ENCODE data around the gene ARSB.
A peak's percentile ranks its signal among the peaks of the same experiment; 100 is the strongest.
"Not testable (repeated sequence)": the region's sequence is repeated elsewhere in the genome, so short reads cannot be mapped to it uniquely, and the experiment has no call there.

ARSB gene

GRCh38 chr5:78751872-78752271 is 233.2 kb downstream of the ARSB start:
- DNase-seq (ENCODE audit: low read depth): peak; percentile 59

DNA sequence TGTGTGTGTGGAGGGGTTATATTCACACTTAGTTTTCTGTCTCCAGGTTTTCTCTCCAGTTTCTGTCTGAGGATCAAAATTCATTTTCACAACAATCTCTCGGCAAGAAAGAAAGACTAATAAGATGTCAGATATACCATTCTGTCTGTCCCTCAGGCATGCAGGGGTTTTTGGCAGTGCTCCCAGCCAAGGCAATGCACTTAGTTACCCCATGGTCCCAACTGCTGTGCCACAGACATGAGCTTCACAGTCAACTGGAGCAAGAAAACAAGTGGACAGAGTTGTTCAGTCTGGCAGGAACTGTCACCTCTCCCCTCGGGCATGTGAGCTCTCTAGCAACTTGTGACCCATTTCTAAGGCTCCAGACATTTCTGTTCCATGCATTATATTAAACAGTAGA is 234.8 kb downstream of the ARSB start:
- peak; percentile 31 for DNase-seq (ENCODE audit: low read depth)

GRCh38 chr5:78747705-78748359 is 237.3 kb downstream of the ARSB start:
- peak; percentile 92 for DNase-seq (ENCODE audit: low read depth)

DNA sequence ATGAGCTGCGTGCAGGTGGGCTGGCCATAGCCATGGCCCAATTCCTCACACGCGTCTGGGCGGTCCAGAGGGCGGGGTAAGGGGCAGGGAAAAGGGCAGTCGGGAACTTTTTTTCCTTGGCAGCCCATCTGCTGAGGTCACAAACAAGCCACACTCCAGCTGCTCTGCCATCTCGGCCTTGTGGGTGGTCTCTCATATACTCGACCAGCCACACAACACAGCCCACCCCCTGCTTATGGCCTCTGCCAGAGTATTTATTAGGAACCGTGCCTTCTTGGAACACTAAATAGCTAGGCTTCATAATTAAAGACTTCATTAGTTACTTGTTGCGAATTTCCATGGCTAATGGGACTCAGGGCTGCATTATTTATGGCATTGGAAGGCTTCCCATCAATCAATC is 238.1 kb downstream of the ARSB start:
- DNase-seq (ENCODE audit: low read depth): no peak

GRCh38 chr5:78746021-78746770 is 238.9 kb downstream of the ARSB start:
- peak; percentile 55 for DNase-seq (ENCODE audit: low read depth)

DNA sequence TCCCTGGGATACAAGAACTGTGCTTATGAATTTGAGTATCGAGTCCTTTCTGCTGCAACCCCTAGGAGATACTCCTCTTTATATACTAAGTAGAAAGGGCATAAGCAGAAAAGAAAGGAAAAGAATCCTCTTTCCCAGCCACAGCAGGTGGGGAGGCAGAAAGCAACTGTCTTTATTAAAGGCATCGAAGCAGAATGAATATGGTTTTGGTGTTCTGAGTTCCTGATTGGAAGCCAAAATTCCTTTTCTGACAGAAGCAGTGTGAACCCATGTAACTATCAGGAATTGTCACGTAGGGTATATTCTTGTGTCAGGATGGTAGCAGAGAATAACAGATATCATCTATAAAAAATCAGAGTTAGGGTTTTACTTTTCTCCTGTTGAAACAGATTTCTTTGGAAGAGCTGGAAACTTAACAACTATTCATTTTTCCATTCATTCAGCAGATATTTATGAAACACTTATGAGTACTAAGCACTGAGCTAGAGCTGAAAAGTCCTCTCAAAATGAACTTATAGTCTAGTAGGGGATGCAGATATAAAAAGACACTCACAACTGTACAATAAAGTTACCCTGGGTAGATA is 240.1 kb downstream of the ARSB start:
- no peak for DNase-seq (ENCODE audit: low read depth)

DNA sequence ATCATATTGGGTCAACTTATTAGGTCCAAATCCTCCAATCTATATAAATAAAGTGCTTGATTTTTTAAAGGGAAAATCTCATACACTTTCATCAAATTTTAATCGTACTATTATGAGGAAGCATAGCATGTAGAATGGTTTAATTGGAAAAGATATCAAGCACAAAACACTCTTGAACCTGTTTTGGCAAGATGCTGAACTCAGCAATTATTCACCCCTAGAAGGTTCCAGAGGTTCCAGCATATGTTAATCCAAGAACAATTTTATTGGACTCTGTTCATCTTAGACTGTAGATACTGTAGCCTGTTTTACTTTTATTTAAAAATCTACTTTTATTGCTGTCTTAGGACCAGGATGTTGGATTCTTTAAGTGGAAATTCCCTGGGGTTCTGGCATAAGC is 244.1 kb downstream of the ARSB start:
- no peak for DNase-seq (ENCODE audit: low read depth)

- DNase-seq (ENCODE audit: low read depth): no peak
Measured at GRCh38 chr5:78738693-78739300, 246.3 kb downstream of the ARSB start.

- DNase-seq (ENCODE audit: low read depth): no peak
Measured at GRCh38 chr5:78738104-78738503, 247.0 kb downstream of the ARSB start.

DNA sequence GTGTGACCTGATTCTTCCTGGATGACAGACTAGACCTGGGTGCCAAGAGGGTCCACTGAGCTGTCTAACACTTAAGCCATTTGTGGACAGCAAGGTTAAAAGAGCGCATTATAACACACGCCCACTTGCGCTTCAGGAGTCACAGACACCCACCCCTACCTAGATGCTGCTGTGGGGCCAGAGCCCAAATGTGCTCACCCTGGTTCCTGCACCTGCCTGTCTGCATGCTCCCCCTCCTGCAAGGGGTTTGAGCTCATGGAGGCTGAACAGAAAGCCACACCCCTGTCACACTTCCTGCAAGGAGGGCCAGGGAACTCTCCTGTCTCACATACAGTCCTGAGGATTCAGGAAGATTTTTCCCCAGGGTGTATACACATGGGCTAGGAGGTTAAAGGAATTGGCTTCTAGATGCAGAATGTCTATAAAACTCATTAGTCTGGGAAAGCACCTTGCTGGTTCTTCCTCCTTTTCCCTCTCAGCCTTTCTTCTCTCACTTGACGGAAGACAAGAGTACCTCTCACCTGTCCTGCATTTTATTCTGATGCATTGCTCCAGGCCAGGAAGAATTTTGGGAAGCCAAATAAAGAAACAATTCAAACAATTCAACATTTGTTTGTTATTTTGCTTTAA is 249.2 kb downstream of the ARSB start:
- no peak for DNase-seq (ENCODE audit: low read depth)

- no peak for DNase-seq (ENCODE audit: low read depth)
Measured at GRCh38 chr5:78734950-78735349, 250.2 kb downstream of the ARSB start.

DNA sequence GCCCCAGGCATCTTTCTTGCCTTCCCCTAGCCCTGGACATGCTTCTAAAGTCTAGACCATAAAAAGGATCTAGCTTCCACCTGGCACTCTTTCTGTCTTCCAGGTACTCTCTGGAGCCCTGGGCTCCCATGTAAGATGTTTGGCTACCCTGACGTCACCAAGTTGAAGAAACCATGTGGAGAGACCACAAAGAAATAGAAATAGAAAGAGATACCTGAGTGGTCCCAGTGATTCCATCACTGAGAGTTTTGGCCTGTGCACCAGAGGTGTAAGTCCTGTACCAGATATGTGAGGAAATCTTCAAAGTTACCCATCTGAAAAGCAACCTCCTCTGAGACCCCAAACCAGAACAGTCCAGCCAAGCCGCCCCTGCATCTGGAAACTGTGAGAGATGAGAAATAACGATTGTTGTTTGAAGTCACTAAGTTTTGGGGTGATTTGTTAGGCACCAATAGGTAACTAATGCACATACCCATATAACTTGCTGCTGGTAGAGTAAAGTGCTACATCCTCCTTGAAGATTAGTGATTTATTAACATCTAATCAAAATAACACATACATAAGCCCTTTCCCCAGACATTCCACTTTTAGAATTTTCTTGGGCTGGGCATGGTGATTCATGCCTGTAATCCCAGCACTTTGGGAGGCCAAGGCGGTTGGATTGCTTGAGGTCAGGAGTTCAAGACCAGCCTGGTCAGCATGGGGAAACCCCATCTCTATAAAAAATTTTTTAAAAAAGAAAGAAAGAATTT is 250.8 kb downstream of the ARSB start:
- peak; percentile 20 for DNase-seq (ENCODE audit: low read depth)

DNA sequence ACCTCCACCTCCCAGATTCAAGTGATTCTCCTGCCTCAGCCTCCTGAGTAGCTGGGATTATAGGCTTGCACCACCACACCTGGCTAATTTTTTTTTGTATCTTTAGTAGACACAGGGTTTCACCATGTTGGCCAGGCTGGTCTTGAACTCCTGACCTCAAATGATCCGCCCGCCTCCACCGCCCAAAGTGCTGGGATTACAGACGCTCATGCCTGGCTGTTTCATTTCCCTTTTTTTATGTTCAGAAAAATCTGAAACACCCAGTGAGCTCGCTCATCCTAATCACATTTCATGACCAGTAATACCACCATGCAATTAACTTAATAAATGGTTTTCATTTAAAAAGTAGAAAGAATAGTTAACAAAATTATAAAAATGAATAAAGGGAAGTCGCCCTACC is 252.4 kb downstream of the ARSB start:
- not testable (repeated sequence) for DNase-seq (ENCODE audit: low read depth)

- DNase-seq (ENCODE audit: low read depth): peak; percentile 32
Measured at GRCh38 chr5:78731884-78732283, 253.2 kb downstream of the ARSB start.

DNA sequence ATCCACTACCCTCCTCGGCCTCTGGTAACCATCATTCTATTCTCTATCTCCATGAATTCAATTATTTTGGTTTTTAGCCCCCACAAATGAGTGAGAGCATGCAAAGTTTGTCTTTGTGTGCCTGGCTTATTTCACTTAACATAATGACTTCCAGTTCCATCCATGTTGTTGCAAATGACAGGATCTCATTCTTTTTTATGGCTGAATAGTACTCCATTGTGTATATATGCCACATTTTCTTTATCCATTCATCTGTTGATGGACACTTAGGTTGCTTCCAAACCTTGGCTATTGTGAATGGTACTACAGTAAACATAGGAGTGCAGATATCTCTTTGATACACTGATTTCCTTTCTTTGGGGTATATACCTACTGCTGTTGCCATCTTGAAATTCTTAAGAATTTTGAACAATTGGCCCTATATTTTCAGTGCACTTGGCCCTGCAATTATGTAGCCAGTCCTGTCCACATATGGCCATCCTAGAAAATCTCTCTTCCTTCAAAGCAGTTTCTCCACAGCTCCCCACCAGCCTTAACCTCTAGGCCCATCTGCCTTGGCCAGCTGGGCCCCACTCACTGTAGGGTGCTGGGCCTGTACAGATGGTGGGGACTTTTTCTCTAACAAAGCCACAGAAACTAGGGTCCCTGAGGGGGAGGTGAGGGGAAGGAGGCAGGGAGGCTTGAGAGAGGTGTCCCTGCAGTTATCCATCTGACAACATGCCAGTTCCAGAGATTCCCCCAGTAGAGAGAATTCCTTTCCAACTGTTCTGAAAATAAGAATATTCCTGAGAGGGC is 254.6 kb downstream of the ARSB start:
- DNase-seq (ENCODE audit: low read depth): no peak

- DNase-seq (ENCODE audit: low read depth): no peak
Measured at GRCh38 chr5:78727786-78728761, 257.0 kb downstream of the ARSB start.
